Nephron (organoid): ENCODE measurements around the gene FOXD1.
"Not testable (repeated sequence)": the region's sequence is repeated elsewhere in the genome, so short reads cannot be mapped to it uniquely, and the experiment has no call there.

Experiments
- H3K27ac Mint-ChIP-seq, 3 experiments: 2 replicates each; pipeline ENCODE4 v1.8.0; 2020; ENCODE audit warnings: mixed read lengths in 3 of 3, mild to moderate bottlenecking in 2 of 3, moderate library complexity in 1 of 3
- H3K27me3 Mint-ChIP-seq: 2 replicates; pipeline ENCODE4 v1.8.0; 2021; ENCODE audit warnings: low read depth, mild to moderate bottlenecking, moderate library complexity, mixed read lengths
- H3K36me3 Mint-ChIP-seq: 2 replicates; pipeline ENCODE4 v1.8.0; 2020; ENCODE audit warnings: low read depth, mixed read lengths
- H3K4me1 Mint-ChIP-seq: 2 replicates; pipeline ENCODE4 v1.8.0; 2020; ENCODE audit warnings: mixed read lengths
- H3K4me3 Mint-ChIP-seq, 3 experiments: 2 replicates each; pipeline ENCODE4 v1.8.0; 2020; ENCODE audit warnings: mild to moderate bottlenecking in 3 of 3, mixed read lengths in 3 of 3, moderate library complexity in 2 of 3
- H3K9me3 Mint-ChIP-seq: 2 replicates; pipeline ENCODE4 v1.8.0; 2020; ENCODE audit warnings: mixed read lengths
- TF ChIP-seq, protein P1 (sequence below), 3 experiments: fragments of 200-600 bp; sonication (generic); IDR thresholded peaks; one replicate each; pipeline ENCODE4 v1.5.0; 2021; ENCODE audit warnings: antibody characterized with exemption in 3 of 3; ENCODE audit not compliant: unreplicated experiment in 3 of 3

FOXD1 gene

DNA sequence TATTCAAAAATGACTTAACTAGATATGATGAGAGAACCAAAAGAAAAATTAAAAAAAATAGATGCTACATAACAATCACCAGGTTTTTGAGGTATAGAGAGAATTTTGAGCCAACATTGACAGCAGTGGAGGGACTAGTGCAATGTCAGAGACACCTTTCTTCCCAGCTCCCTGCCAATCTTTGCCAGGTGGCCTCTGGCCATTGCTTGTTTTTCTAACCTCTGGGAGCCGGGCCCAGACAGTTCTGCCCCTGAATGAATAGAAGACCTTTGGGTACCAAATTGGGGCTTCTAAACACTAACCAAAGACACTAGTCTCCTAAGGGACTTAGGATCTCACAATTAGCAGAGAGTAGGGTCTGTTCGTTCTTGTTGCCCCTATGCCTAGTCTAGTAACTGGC lies 33.4 kb downstream of the FOXD1 start:
- no peaks in the 10 kb centered on the region for H3K36me3 Mint-ChIP-seq
- TF ChIP-seq, protein P1, sequence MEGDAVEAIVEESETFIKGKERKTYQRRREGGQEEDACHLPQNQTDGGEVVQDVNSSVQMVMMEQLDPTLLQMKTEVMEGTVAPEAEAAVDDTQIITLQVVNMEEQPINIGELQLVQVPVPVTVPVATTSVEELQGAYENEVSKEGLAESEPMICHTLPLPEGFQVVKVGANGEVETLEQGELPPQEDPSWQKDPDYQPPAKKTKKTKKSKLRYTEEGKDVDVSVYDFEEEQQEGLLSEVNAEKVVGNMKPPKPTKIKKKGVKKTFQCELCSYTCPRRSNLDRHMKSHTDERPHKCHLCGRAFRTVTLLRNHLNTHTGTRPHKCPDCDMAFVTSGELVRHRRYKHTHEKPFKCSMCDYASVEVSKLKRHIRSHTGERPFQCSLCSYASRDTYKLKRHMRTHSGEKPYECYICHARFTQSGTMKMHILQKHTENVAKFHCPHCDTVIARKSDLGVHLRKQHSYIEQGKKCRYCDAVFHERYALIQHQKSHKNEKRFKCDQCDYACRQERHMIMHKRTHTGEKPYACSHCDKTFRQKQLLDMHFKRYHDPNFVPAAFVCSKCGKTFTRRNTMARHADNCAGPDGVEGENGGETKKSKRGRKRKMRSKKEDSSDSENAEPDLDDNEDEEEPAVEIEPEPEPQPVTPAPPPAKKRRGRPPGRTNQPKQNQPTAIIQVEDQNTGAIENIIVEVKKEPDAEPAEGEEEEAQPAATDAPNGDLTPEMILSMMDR (IDR thresholded peaks at IDR 0.05; ENCODE audit: unreplicated experiment in 3 of 3) = no peak
- H3K4me1 Mint-ChIP-seq = peaks cover 32% of the 10 kb centered on the region
- peaks cover 5% of the 10 kb centered on the region for H3K9me3 Mint-ChIP-seq
- no peak overlapping the region for H3K27ac Mint-ChIP-seq
- H3K4me3 Mint-ChIP-seq = no peak overlapping the region
- H3K27me3 Mint-ChIP-seq = peaks cover 68% of the 10 kb centered on the region

DNA sequence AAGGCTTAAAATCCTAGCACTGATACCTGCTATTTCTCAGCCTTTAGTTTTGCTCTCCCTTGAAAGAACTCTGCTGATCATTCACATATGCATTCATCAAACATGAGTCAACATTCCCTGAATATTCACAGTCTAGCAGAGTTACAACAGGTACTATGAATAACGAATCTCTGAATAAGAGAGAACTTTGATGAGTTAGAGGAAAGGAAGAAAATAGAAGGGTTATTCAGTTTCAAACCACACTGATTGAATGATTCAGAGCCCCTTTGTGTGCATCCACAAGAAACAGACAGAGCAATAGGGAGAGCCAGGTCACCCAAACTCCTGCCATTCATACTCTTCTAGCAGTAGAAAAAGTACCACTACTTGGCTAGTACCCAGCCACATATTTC lies 36.0 kb downstream of the FOXD1 start:
- H3K4me3 Mint-ChIP-seq = no peak overlapping the region
- H3K4me1 Mint-ChIP-seq = peaks cover 18% of the 10 kb centered on the region
- no peak overlapping the region for H3K27ac Mint-ChIP-seq
- no peaks in the 10 kb centered on the region for H3K36me3 Mint-ChIP-seq
- peaks cover 56% of the 10 kb centered on the region for H3K27me3 Mint-ChIP-seq
- TF ChIP-seq, protein P1 (IDR thresholded peaks at IDR 0.05; ENCODE audit: unreplicated experiment in 3 of 3) = no peak
- H3K9me3 Mint-ChIP-seq = peaks cover 5% of the 10 kb centered on the region

DNA sequence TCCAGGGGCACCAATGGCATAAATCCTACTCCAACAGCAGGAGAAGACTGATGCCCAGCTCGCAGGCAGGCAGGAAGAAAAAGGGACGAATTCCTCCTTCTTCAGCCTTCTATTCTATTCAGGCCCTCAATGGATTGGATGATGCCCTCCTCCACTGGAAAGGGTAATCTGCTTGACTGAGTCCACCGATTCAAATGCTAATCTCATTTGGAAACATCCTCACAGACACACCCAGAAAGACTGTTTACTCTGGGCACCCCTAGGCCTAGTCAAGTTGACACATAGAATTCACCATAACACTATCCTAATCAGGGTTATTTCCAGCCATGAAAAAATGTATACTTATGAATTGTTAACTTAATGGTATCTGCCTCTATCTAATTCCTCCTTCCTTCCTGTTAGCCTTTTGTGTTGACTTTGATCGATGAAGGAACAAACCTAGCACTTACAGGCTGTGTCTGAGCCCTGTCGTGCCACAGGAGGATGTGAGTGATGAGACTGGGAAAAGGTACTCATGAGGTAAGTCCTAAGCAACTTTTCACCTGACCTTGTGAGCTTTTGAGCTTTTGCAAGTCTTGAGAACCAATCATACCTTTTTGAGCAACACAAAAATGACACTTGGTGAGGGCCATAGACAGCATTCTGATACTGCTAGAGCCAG lies 36.5 kb downstream of the FOXD1 start:
- Mint-ChIP-seq H3K27ac (no peak overlapping the region), H3K36me3 (no peaks in the 10 kb centered on the region), H3K4me3 (no peak overlapping the region), H3K4me1 (peaks cover 15% of the 10 kb centered on the region), H3K9me3 (peaks cover 5% of the 10 kb centered on the region), H3K27me3 (peaks cover 52% of the 10 kb centered on the region)
- TF ChIP-seq, protein P1 (IDR thresholded peaks at IDR 0.05; ENCODE audit: unreplicated experiment in 3 of 3) = no peak

DNA sequence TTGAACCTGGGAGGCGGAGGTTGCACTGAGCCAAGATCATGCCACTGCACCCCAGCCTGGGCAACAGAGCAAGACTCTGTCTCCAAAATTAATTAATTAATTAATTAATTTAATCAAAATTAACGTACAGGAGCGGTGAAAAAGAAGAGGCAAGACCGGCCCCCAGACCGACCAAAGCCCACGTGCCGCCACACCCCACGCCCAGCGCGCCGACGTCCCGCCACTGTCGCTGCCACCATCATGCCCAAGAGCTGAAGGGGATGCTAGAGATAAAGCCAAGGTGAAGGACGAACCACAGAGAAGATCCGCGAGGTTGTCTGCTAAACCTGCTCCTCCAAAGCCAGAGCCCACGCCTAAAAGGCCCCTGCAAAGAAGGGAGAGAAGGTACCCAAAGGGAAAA lies 38.6 kb downstream of the FOXD1 start:
- not testable (repeated sequence) for H3K9me3 Mint-ChIP-seq, H3K27ac Mint-ChIP-seq, H3K36me3 Mint-ChIP-seq

DNA sequence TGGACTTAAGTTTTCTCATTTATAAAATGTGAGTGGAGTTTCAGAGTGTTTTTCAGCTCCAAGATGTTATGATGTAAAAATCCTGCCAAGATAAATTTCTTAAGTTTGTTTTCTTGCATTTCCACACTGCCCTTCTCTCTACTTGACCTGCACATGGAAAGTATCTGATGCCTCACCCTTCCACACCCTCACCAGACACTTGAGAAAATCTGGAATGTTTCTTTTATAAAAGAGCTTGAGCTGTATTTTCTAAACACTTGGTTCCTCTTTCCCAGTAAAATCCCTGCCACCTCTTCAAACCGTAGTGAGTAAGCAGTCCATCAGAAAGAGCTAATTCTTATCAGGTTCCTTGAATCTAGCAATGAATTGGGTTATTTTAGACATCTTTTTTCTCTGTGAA lies 42.9 kb downstream of the FOXD1 start:
- peaks cover 30% of the 10 kb centered on the region for H3K27me3 Mint-ChIP-seq
- H3K4me3 Mint-ChIP-seq = no peak overlapping the region
- H3K9me3 Mint-ChIP-seq = no peaks in the 10 kb centered on the region
- no peaks in the 10 kb centered on the region for H3K36me3 Mint-ChIP-seq
- peak overlapping the region in 2 of 3 experiments; percentile 2 to 12 for H3K27ac Mint-ChIP-seq
- TF ChIP-seq, protein P1 (IDR thresholded peaks at IDR 0.05; ENCODE audit: unreplicated experiment in 3 of 3) = no peak
- H3K4me1 Mint-ChIP-seq = peaks cover 15% of the 10 kb centered on the region

More for the DNA sequence above, 38.6 kb downstream of the FOXD1 start:
- Mint-ChIP-seq H3K4me1 (peaks cover 15% of the 10 kb centered on the region), H3K27me3 (peaks cover 38% of the 10 kb centered on the region)
- H3K4me3 Mint-ChIP-seq = not testable (repeated sequence)

DNA sequence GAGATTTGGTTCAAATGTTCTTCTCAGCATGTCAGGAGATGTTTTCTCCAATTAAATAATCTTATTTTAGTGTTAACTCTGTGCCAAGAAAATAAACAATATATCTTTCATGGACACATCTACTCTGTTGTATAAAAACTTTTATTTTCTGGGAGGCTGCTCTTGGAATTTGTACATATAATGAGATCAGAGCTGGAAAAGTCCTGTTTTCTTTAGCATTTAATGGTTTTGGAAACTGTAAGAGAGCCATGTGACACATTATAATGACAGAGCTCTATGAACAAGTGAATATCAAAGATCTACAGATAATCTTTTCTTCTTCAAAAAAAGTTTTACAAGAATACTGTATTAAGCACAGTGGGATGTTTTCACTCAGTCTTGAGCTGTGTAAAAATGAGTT lies 48.8 kb downstream of the FOXD1 start:
- peak overlapping the region in 1 of 3 experiments; percentile 3 for H3K27ac Mint-ChIP-seq
- no peaks in the 10 kb centered on the region for H3K9me3 Mint-ChIP-seq
- TF ChIP-seq, protein P1 (IDR thresholded peaks at IDR 0.05; ENCODE audit: unreplicated experiment in 3 of 3) = no peak
- H3K4me1 Mint-ChIP-seq = peaks cover 13% of the 10 kb centered on the region
- H3K27me3 Mint-ChIP-seq = peaks cover 13% of the 10 kb centered on the region
- no peaks in the 10 kb centered on the region for H3K36me3 Mint-ChIP-seq
- H3K4me3 Mint-ChIP-seq = no peak overlapping the region
